Karpas-422 (cell line): Measurements from ENCODE around the gene KLK1. TPM values are rescaled to one million over a fixed set of nuclear protein-coding genes. Genes with fewer than 3 reads are reported as not detected.
"Not testable (repeated sequence)": the region's sequence is repeated elsewhere in the genome, so short reads cannot be mapped to it uniquely, and the experiment has no call there.

Experiments
- DNase-seq: peaks from one replicate; pipeline ENCODE4 v3.0.0-alpha.2; 2015
- H2AFZ ChIP-seq: fragments of 200-600 bp; sonication (generic); 2 replicates; pipeline ENCODE4 v1.6.1; 2014; ENCODE audit warnings: antibody characterized with exemption, low read length, mixed read lengths
- H3K27ac ChIP-seq: fragments of 200-600 bp; sonication (generic); 2 replicates; pipeline ENCODE4 v1.5.1; 2014; ENCODE audit warnings: mild to moderate bottlenecking, low read length, moderate library complexity
- H3K27me3 ChIP-seq: fragments of 200-600 bp; sonication (generic); 2 replicates; pipeline ENCODE4 v1.6.1; 2014; ENCODE audit warnings: low read length, mixed read lengths
- H3K36me3 ChIP-seq: fragments of 200-600 bp; sonication (generic); 2 replicates; pipeline ENCODE4 v1.6.1; 2014; ENCODE audit warnings: low read length, mixed read lengths; ENCODE audit not compliant: insufficient read depth
- H3K4me1 ChIP-seq: fragments of 200-600 bp; sonication (generic); 2 replicates; pipeline ENCODE4 v1.6.1; 2014; ENCODE audit warnings: mild to moderate bottlenecking, low read length, mixed read lengths
- H3K4me2 ChIP-seq: fragments of 200-600 bp; sonication (generic); 2 replicates; pipeline ENCODE4 v1.6.1; 2014; ENCODE audit warnings: low read length, low read depth, mild to moderate bottlenecking; ENCODE audit not compliant: poor library complexity, severe bottlenecking
- H3K4me3 ChIP-seq: fragments of 200-600 bp; sonication (generic); 2 replicates; pipeline ENCODE4 v1.5.1; 2014; ENCODE audit warnings: mild to moderate bottlenecking, antibody characterized with exemption, low read length, mixed read lengths
- H3K79me2 ChIP-seq: fragments of 200-600 bp; sonication (generic); 2 replicates; pipeline ENCODE4 v1.6.1; 2014; ENCODE audit warnings: mild to moderate bottlenecking, low read length, mixed read lengths
- H3K9ac ChIP-seq: fragments of 200-600 bp; sonication (generic); 2 replicates; pipeline ENCODE4 v1.6.0; 2014; ENCODE audit warnings: low read length
- H3K9me2 ChIP-seq: fragments of 200-600 bp; sonication (generic), shearing (Covaris generic); replicated peaks from 2 replicates; pipeline ENCODE4 v1.6.0; 2014; ENCODE audit warnings: mild to moderate bottlenecking, low read length, moderate library complexity; ENCODE audit not compliant: insufficient read depth
- H3K9me3 ChIP-seq: fragments of 300-700, 200-600 bp; sonication (generic); 2 replicates; pipeline ENCODE4 v1.6.1; 2014; ENCODE audit warnings: low read length, mixed read lengths
- H4K20me1 ChIP-seq: fragments of 200-600 bp; sonication (generic); 2 replicates; pipeline ENCODE4 v1.6.1; 2014; ENCODE audit warnings: mild to moderate bottlenecking, antibody characterized with exemption, low read length, low read depth; ENCODE audit not compliant: insufficient read depth
- small RNA-seq: library from RNA; depleted of rRNA; stranded (forward); fragments of <200 nt; gene quantifications from one replicate; pipeline ENCODE3, GENCODE V24; 2014
- total RNA-seq: library from RNA; depleted of rRNA; stranded (reverse); fragments of >200 nt; shearing (Covaris generic); gene quantifications from 2 replicates; pipeline ENCODE4 v1.2.3, GENCODE V29; 2014; ENCODE audit warnings: low replicate concordance; rRNA removed

Gene KLK1
- total RNA-seq, 1 experiment from 2014 or later, result not detected

DNA sequence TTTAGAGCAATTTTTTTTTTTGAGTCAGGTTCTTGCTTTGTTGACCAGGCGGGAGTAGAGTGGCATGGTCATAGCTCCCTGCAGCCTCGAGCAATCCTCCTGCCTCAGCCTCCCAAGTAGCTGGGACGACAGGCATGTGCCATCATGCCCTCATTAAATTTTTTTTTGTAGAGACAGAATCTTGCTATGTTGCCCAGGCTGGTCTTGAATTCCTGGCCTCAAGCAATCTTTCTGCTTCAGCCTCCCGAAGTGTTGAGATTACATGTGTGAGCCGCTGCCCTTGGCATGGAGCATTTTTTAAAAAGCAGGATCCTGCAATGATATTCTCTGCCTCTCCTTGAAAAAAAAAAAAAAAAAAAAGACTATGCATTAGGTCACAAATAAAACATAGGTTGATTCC, 47.5 kb downstream of the KLK1 start:
- Histone ChIP-seq H3K27me3 (no peaks in the 10 kb centered on the region), H4K20me1 (0 out of 2 replicates have a peak, but pooled peaks cover 6% of the 10 kb centered on the region), H3K9ac (no peak overlapping the region)

DNA sequence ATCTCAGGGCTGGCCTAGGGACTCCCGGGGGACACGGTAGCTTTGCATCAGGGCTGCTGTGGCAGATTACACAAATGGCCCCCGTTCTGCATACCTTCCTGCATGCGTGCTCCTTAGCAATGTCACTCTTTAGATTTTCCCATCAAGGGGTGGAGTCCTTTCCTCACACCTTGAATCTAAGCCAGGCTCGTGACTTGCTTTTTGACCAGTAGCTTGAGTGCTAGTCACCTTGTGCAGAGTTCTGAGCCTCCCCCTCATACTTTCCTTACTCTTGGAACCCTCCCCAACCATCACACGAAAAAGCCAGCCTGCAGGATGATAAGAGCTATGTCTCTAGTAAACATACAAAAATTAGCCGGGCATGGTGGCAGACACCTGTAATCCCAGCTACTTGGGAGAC, 50.1 kb downstream of the KLK1 start:
- H3K4me3 ChIP-seq, H3K9ac ChIP-seq, H3K9me2 ChIP-seq, H3K36me3 ChIP-seq, H3K27ac ChIP-seq, H3K79me2 ChIP-seq, H3K27me3 ChIP-seq, H2AFZ ChIP-seq, H4K20me1 ChIP-seq, H3K4me2 ChIP-seq, H3K9me3 ChIP-seq: not testable (repeated sequence)
- peaks cover 11% of the 10 kb centered on the region for H3K4me1 ChIP-seq
- peak; percentile 67 for DNase-seq

More for the DNA sequence above, 47.5 kb downstream of the KLK1 start:
- H2AFZ ChIP-seq, result no peak overlapping the region
- no peaks in the 10 kb centered on the region for H3K9me3 ChIP-seq
- H3K4me2 ChIP-seq, result no peak overlapping the region
- DNase-seq, result no peak
- peaks cover 11% of the 10 kb centered on the region for H3K4me1 ChIP-seq
- H3K27ac ChIP-seq, result no peak overlapping the region
- no peaks in the 10 kb centered on the region for H3K79me2 ChIP-seq
- H3K4me3 ChIP-seq, result no peak overlapping the region
- H3K36me3 ChIP-seq, result no peaks in the 10 kb centered on the region
- H3K9me2 ChIP-seq, result no peaks in the 10 kb centered on the region

DNA sequence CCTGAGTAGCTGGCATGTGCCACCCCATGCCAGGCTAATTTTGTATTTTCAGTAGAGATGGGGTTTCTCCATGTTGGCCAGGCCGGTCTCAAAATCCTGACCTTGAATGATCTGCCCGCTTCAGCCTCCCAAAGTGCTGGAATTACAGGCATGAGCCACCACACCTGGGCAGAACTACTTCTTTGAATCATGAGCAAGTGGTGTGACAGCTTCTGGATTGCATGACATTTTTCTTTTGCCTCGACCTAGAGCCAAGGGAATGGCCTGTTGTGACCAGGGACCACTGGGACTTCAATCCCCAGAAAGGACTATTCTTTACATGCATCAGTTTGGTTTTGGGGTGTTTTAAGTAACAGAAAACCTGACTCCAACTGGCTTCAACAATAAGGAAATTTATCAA, 50.7 kb downstream of the KLK1 start:
- H3K4me2 ChIP-seq, H4K20me1 ChIP-seq, H3K27me3 ChIP-seq, H3K27ac ChIP-seq, H3K79me2 ChIP-seq, H3K9me2 ChIP-seq, H3K9ac ChIP-seq, H2AFZ ChIP-seq, DNase-seq, H3K9me3 ChIP-seq, H3K4me3 ChIP-seq, H3K36me3 ChIP-seq: not testable (repeated sequence)
- peaks cover 11% of the 10 kb centered on the region for H3K4me1 ChIP-seq

DNA sequence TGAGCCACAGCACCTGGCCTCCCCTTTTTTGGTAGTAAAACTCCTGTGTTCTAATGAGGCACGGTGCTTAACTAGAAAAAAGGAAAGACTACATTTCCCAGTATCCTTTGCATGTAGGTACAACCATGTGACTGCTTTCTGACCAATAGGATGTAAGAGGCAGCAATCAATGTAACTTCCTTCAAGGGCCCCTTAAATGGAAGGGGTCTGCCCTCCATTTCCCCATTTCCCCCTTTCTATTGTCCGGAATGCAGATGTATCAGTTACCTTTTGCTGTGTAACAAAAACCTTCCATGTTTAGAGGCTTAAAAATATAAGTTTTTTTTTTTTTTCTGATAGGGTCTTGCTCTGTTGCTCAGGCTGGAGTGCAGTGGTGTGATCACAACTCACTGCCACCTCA, 51.1 kb downstream of the KLK1 start:
- H3K4me1 ChIP-seq, result peaks cover 11% of the 10 kb centered on the region
- no peak overlapping the region for H2AFZ ChIP-seq
- no peaks in the 10 kb centered on the region for H3K79me2 ChIP-seq
- no peak overlapping the region for H3K4me2 ChIP-seq
- H3K27me3 ChIP-seq, result no peaks in the 10 kb centered on the region
- H3K9ac ChIP-seq, result no peak overlapping the region
- no peak overlapping the region for H3K4me3 ChIP-seq
- no peaks in the 10 kb centered on the region for H4K20me1 ChIP-seq
- no peaks in the 10 kb centered on the region for H3K9me3 ChIP-seq
- no peak overlapping the region for H3K27ac ChIP-seq
- peak; percentile 80 for DNase-seq
- no peaks in the 10 kb centered on the region for H3K9me2 ChIP-seq
- no peaks in the 10 kb centered on the region for H3K36me3 ChIP-seq

DNA sequence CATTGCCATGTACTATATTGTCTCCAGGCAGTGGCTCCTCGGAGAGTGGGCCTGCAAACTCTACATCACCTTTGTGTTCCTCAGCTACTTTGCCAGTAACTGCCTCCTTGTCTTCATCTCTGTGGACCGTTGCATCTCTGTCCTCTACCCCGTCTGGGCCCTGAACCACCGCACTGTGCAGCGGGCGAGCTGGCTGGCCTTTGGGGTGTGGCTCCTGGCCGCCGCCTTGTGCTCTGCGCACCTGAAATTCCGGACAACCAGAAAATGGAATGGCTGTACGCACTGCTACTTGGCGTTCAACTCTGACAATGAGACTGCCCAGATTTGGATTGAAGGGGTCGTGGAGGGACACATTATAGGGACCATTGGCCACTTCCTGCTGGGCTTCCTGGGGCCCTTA, 52.7 kb downstream of the KLK1 start:
- H3K9me3 ChIP-seq, result no peaks in the 10 kb centered on the region
- H3K4me1 ChIP-seq, result peaks cover 11% of the 10 kb centered on the region
- no peaks in the 10 kb centered on the region for H4K20me1 ChIP-seq
- DNase-seq, result no peak
- H3K36me3 ChIP-seq, result no peaks in the 10 kb centered on the region
- H3K4me2 ChIP-seq, result no peak overlapping the region
- H3K9ac ChIP-seq, result no peak overlapping the region
- no peak overlapping the region for H3K27ac ChIP-seq
- H2AFZ ChIP-seq, result no peak overlapping the region
- no peak overlapping the region for H3K4me3 ChIP-seq
- no peaks in the 10 kb centered on the region for H3K79me2 ChIP-seq
- H3K27me3 ChIP-seq, result no peaks in the 10 kb centered on the region
- no peaks in the 10 kb centered on the region for H3K9me2 ChIP-seq

DNA sequence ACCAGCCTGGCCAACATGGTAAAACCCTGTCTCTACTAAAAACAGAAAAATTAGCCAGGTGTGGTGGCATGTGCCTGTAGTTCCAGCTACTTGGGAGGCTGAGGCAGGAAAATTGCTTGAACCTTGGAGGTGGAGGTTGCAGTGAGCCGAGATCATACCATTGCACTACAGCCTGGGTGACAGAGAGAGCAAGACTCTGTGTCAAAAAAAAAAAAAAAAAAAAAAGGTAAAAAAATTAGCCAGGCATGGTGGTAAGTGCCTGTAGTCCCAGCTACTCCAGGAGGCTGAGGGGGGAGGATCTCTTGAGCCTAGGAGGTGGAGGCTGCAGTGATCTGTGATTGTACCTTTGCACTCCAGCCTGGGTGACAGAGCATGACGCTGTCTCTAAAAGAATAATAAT, 53.4 kb downstream of the KLK1 start, which contains the start of gene GPR32:
TSS of gene GPR32 (plus strand) at position 301 of the 400 bp plus-strand sequence. CDS start 137 bp downstream, outside the sequence.
- H3K9me3 ChIP-seq, DNase-seq, H2AFZ ChIP-seq: not testable (repeated sequence)

More for the DNA sequence above, 53.4 kb downstream of the KLK1 start, which contains the start of gene GPR32:
- H3K4me3 ChIP-seq, H4K20me1 ChIP-seq, H3K4me2 ChIP-seq, H3K27me3 ChIP-seq, H3K9me2 ChIP-seq, H3K9ac ChIP-seq, H3K79me2 ChIP-seq, H3K36me3 ChIP-seq, H3K27ac ChIP-seq: not testable (repeated sequence)
- H3K4me1 ChIP-seq, result peaks cover 11% of the 10 kb centered on the region

Small RNAs within 50 kb of the gene (small RNA-seq; reads per million reads assigned to genes)
- gene SNORD88A (387 reads per million, percentile 100 among the genes with 10 or more reads in this experiment), gene SNORD88B (not detected), gene SNORD88C (not detected)

Other genes starting within 250 kb of the KLK1 start
- 0.11 TPM in 1 of 2 replicates, not detected in the other for gene SYT3, start 183.9 kb downstream of the KLK1 start, total RNA-seq
- 1.1 TPM in 1 of 2 replicates, not detected in the other for gene C19orf81, start 174.3 kb downstream of the KLK1 start, total RNA-seq
- gene SHANK1, start 104.0 kb downstream of the KLK1 start, total RNA-seq, result not detected in 2 replicates
- 0.47 and 1.6 TPM in 2 replicates for gene CLEC11A, start 100.4 kb downstream of the KLK1 start, total RNA-seq
- not detected in 2 replicates for gene GPR32, start 53.3 kb downstream of the KLK1 start, total RNA-seq
- not detected in 2 replicates for gene ACP4, start 33.4 kb downstream of the KLK1 start, total RNA-seq
- not detected in 2 replicates for gene KLK15, start 9.8 kb upstream of the KLK1 start, total RNA-seq
- gene KLK3, start 31.1 kb upstream of the KLK1 start, total RNA-seq, result not detected in 2 replicates
- 0.11 and 1.8 TPM in 2 replicates for gene KLK2, start 49.7 kb upstream of the KLK1 start, total RNA-seq
- not detected in 2 replicates for gene KLK4, start 87.6 kb upstream of the KLK1 start, total RNA-seq
- not detected in 2 replicates for gene KLK5, start 129.3 kb upstream of the KLK1 start, total RNA-seq
- gene KLK6, start 145.8 kb upstream of the KLK1 start, total RNA-seq, result not detected in 2 replicates
- not detected in 2 replicates for gene KLK7, start 160.1 kb upstream of the KLK1 start, total RNA-seq
- gene KLK8, start 177.8 kb upstream of the KLK1 start, total RNA-seq, result not detected in 2 replicates
- gene KLK10, start 195.9 kb upstream of the KLK1 start, total RNA-seq, result not detected in 2 replicates
- not detected in 2 replicates for gene KLK11, start 202.8 kb upstream of the KLK1 start, total RNA-seq
- gene KLK12, start 211.2 kb upstream of the KLK1 start, total RNA-seq, result not detected in 2 replicates
- not detected in 2 replicates for gene KLK13, start 241.3 kb upstream of the KLK1 start, total RNA-seq